GM18909 (cell line): ENCODE measurements around the gene PPP2R2C.

ENCODE experiments used
- ATAC-seq: cut with Tn5 transposase; IDR thresholded peaks from one replicate; pipeline ENCODE4 v1.9.1; 2021; ENCODE audit warnings: mild to moderate bottlenecking; ENCODE audit not compliant: unreplicated experiment, poor library complexity

PPP2R2C gene

GRCh38 chr4:6494431-6495295 is 22.2 kb upstream of the PPP2R2C start:
- ATAC-seq, result no peak

GRCh38 chr4:6493658-6494304 is 21.4 kb upstream of the PPP2R2C start:
- no peak for ATAC-seq

- no peak for ATAC-seq
These were observed 20.6 kb upstream of the PPP2R2C start for GRCh38 chr4:6492861-6493657.

- ATAC-seq, result no peak
These were observed 19.7 kb upstream of the PPP2R2C start for GRCh38 chr4:6492027-6492590.

GRCh38 chr4:6491235-6491634 is 18.8 kb upstream of the PPP2R2C start:
- ATAC-seq, result no peak

GRCh38 chr4:6489927-6490326 is 17.5 kb upstream of the PPP2R2C start:
- no peak for ATAC-seq

GRCh38 chr4:6487466-6487865 is 15.1 kb upstream of the PPP2R2C start:
- ATAC-seq, result no peak

GRCh38 chr4:6480534-6481088 is 8.2 kb upstream of the PPP2R2C start:
- ATAC-seq, result no peak

GRCh38 chr4:6478546-6479220 is 6.3 kb upstream of the PPP2R2C start:
- no peak for ATAC-seq

GRCh38 chr4:6476893-6477292 is 4.5 kb upstream of the PPP2R2C start:
- ATAC-seq, result no peak

- ATAC-seq, result no peak
These were observed 3.1 kb upstream of the PPP2R2C start for GRCh38 chr4:6475492-6476020.

- ATAC-seq, result no peak
These were observed 2.5 kb upstream of the PPP2R2C start for GRCh38 chr4:6474705-6475457.

GRCh38 chr4:6474053-6474568 is 1.7 kb upstream of the PPP2R2C start:
- no peak for ATAC-seq

GRCh38 chr4:6473264-6474052 is 1.0 kb upstream of the PPP2R2C start:
- no peak for ATAC-seq

GRCh38 chr4:6472008-6472386 is 417 bp downstream of the PPP2R2C start:
- no peak for ATAC-seq

- no peak for ATAC-seq
These were observed 957 bp downstream of the PPP2R2C start for GRCh38 chr4:6471307-6472007.
